GM12878 (cell line): ENCODE data around the gene NCBP2. TPM values are rescaled to one million over a fixed set of nuclear protein-coding genes. Genes with fewer than 3 reads are reported as not detected.

ENCODE experiments used
- ATAC-seq: fragments of 200-7000 bp; cut with Tn5 transposase; 3 replicates; pipeline ENCODE4 v1.9.1; 2020; ENCODE audit warnings: mild to moderate bottlenecking, moderate library complexity
- BruUV-seq: library from RNA; stranded (reverse); fragments of 400-500 nt; replicated peaks from 2 replicates; lab custom pipeline; 2021; lab: Mats Ljungman, UMichigan
- CTCF ChIA-PET: fragments of 300-600 bp; sonication (Branson Sonifier 250); formaldehyde crosslinking; extraction: SDS; loops from one replicate; lab custom pipeline; 2021; ENCODE audit warnings: inconsistent platforms; lab: Yijun Ruan, JAX
- POLR2A ChIA-PET: fragments of 350-600 bp; formaldehyde crosslinking; extraction: SDS; loops from one replicate; lab custom pipeline; 2021; ENCODE audit warnings: inconsistent platforms; lab: Charles Lee
- RAD21 ChIA-PET: fragments of 300-600 bp; sonication (Branson Sonifier 250); formaldehyde crosslinking; loops from one replicate; lab custom pipeline; 2023; ENCODE audit warnings: antibody characterized with exemption; ENCODE audit not compliant: unreplicated experiment; lab: Charles Lee
- SMC1A ChIA-PET: fragments of 300-600 bp; sonication (Branson Sonifier 250); formaldehyde crosslinking; loops from one replicate; lab custom pipeline; 2023; ENCODE audit not compliant: unreplicated experiment, uncharacterized antibody; lab: Charles Lee
- DNase-seq: peaks from one replicate; pipeline ENCODE4 v3.0.0-alpha.2; 2011; ENCODE audit warnings: low read depth, low spot score
- FAIRE-seq: peaks from 3 replicates; lab custom pipeline; 2011; peaks lifted over from hg19 to GRCh38; lab: Jason Lieb, UNC
- H2AFZ ChIP-seq: 2 replicates; pipeline ENCODE4 v1.6.0; 2011; ENCODE audit warnings: low read depth, low read length, control low read depth; ENCODE audit not compliant: control insufficient read depth
- H3K27ac ChIP-seq: 2 replicates; pipeline ENCODE4 v1.5.1; 2011; ENCODE audit warnings: control low read depth; ENCODE audit not compliant: control insufficient read depth, insufficient read depth
- H3K27me3 ChIP-seq, 2 experiments: replicated peaks in 1 of 2; 2 replicates each; pipeline versions ENCODE4 v1.6.0 to v1.6.1; 2011; ENCODE audit warnings: low read length in 1 of 2; ENCODE audit not compliant: control insufficient read depth in 2 of 2, insufficient read depth in 2 of 2
- H3K36me3 ChIP-seq, 2 experiments: 2 replicates each; pipeline ENCODE4 v1.5.1; 2011; ENCODE audit warnings: low read length in 1 of 2; ENCODE audit not compliant: control insufficient read depth in 2 of 2, insufficient read depth in 2 of 2
- H3K4me1 ChIP-seq: 2 replicates; pipeline ENCODE4 v1.6.1; 2011; ENCODE audit warnings: mild to moderate bottlenecking, low read length, moderate library complexity, mixed read lengths; ENCODE audit not compliant: control insufficient read depth, insufficient read depth
- H3K4me2 ChIP-seq: 2 replicates; pipeline ENCODE4 v1.6.0; 2011; ENCODE audit warnings: control low read depth; ENCODE audit not compliant: control insufficient read depth, insufficient read depth
- H3K4me3 ChIP-seq: fragments of 200-600 bp; sonication (generic); 2 replicates; pipeline ENCODE4 v1.5.1; 2016
- H3K79me2 ChIP-seq: 2 replicates; pipeline ENCODE4 v1.6.0; 2011; ENCODE audit warnings: low read length; ENCODE audit not compliant: control insufficient read depth, insufficient read depth
- H3K9ac ChIP-seq: 2 replicates; pipeline ENCODE4 v1.8.0; 2011; ENCODE audit warnings: low read length, control low read depth, mixed read lengths; ENCODE audit not compliant: control insufficient read depth, insufficient read depth
- H3K9me3 ChIP-seq: replicated peaks from 3 replicates; pipeline ENCODE4 v1.5.1; 2011; ENCODE audit warnings: mild to moderate bottlenecking, low read length; ENCODE audit not compliant: control insufficient read depth, insufficient read depth
- H4K20me1 ChIP-seq: 2 replicates; pipeline ENCODE4 v1.6.0; 2011; ENCODE audit not compliant: control insufficient read depth, insufficient read depth
- E2F8 ChIP-seq: fragments of 450-650 bp; IDR thresholded peaks from 2 replicates; pipeline ENCODE4 v1.6.1; 2018; ENCODE audit warnings: mild to moderate bottlenecking, low read depth, moderate library complexity; ENCODE audit not compliant: partially characterized antibody
- MEF2A ChIP-seq: IDR thresholded peaks from 2 replicates; pipeline ENCODE4 v1.6.1; 2011; ENCODE audit warnings: low read depth, mild to moderate bottlenecking, low read length, moderate library complexity; ENCODE audit not compliant: insufficient read depth
- NFYA ChIP-seq: IDR thresholded peaks from 2 replicates; pipeline ENCODE4 v1.6.1; 2011; ENCODE audit warnings: low read depth, mild to moderate bottlenecking, low read length, improper control_type of control experiment, borderline replicate concordance
- NKRF ChIP-seq: fragments of 450-650 bp; conservative IDR thresholded peaks from 2 replicates; pipeline ENCODE4 v1.6.1; 2017; ENCODE audit warnings: mild to moderate bottlenecking, moderate library complexity
- SPI1 ChIP-seq: IDR thresholded peaks from 2 replicates; pipeline ENCODE4 v1.6.1; 2011; ENCODE audit warnings: low read depth, mild to moderate bottlenecking, low read length, moderate library complexity, borderline replicate concordance; ENCODE audit not compliant: insufficient read depth
- YBX1 ChIP-seq: fragments of 450-650 bp; IDR thresholded peaks from 2 replicates; pipeline ENCODE4 v1.6.1; 2016; ENCODE audit warnings: antibody characterized with exemption
- YY1 ChIP-seq: IDR thresholded peaks from 2 replicates; pipeline ENCODE4 v1.6.1; 2011; ENCODE audit warnings: low read depth, mild to moderate bottlenecking, low read length
- ZNF592 ChIP-seq: fragments of 450-650 bp; IDR thresholded peaks from 2 replicates; pipeline ENCODE4 v1.6.1; 2017; ENCODE audit warnings: mild to moderate bottlenecking, moderate library complexity
- WGBS: methylation state at CpG from one replicate; pipeline ENCODE4 v1.1.6; 2016; ENCODE audit warnings: low lambda C conversion rate; ENCODE audit not compliant: insufficient replicate concordance, insufficient coverage; ENCODE audit errors: missing lambda C conversion rate; 5-methylcytosine and 5-hydroxymethylcytosine counted together
- in situ Hi-C: fragments of 300-500 bp; cut with MboI; formaldehyde crosslinking; loops from 9 replicates; pipeline ENCODE4 v1.14.3; 2018; ENCODE audit warnings: mixed read lengths
- intact Hi-C: fragments of 100-400 bp; cut with micrococcal nuclease; formaldehyde crosslinking; loops from one replicate; pipeline ENCODE4 v1.14.2; 2022; ENCODE audit not compliant: unreplicated experiment
- polyA plus RNA-seq, 11 experiments: library from polyadenylated mRNA; depleted of rRNA in 4 of 11; unstranded in 6 of 11; stranded (reverse) in 5 of 11; fragments of >200 nt; fragmentation: Nextera tagmentation in 4 of 11; fragmentation: Illumina TruSeq in 1 of 11; extraction: Ambion mirVana in 4 of 11; extraction: Trizol in 1 of 11; gene quantifications; 1 replicate in 1 of 11; 2 replicates in 10 of 11; pipeline versions ENCODE4 v1.2.1 to v1.2.3, GENCODE V29; 2011 to 2016; ENCODE audit warnings: inconsistent platforms in 2 of 11, missing spikeins in 2 of 11, low read depth in 1 of 11
- total RNA-seq, 4 experiments: library from RNA; depleted of rRNA in 3 of 4; stranded (reverse); fragments of >200 nt in 3 of 4; fragmentation: Illumina TruSeq in 1 of 4; extraction: Trizol in 1 of 4; gene quantifications; 2 replicates each; pipeline versions ENCODE4 v1.2.1 to v1.2.3, GENCODE V29; 2013 to 2021

Gene NCBP2
- total and polyA plus RNA-seq, 10 of the 15 experiments (the other 5 are each of a cell fraction or from before 2014, with no cell fraction given), result 59.6 to 136 (median 96.4) TPM

- CTCF ChIA-PET, result no interaction called here
- Histone ChIP-seq H3K79me2 (peaks cover 18% of the 10 kb centered on the region), H3K4me1 (no peaks in the 10 kb centered on the region), H3K27me3 (no peaks in the 10 kb centered on the region), H3K36me3 (peaks cover 0 to 3% of the 10 kb centered on the region in 2 experiments; a peak in 2 of 4 replicates), H3K9ac (no peak overlapping the region), H3K4me2 (no peak overlapping the region), H3K4me3 (no peak overlapping the region), H4K20me1 (peaks cover 2% of the 10 kb centered on the region; the same call in 1 of the 2 replicates), H3K27ac (no peak overlapping the region), H2AFZ (no peak overlapping the region), H3K9me3 (no peaks in the 10 kb centered on the region)
- POLR2A ChIA-PET, result interaction anchor here (0.7 kb wide), 1 partner anchor 47 kb away, joined by 6 read pairs; no protein-coding TSS in a partner anchor
- no peak for ATAC-seq
- no peak for DNase-seq
- BruUV-seq, result no TSS peak
- no peak for FAIRE-seq
- SMC1A ChIA-PET, result interaction anchor here (0.6 to 0.9 kb wide), 3 partner anchors 9 to 307 kb away, joined by 3 to 4 read pairs (median 3); no protein-coding TSS in a partner anchor
- WGBS, result 92% methylated on average over 10 of the region's 13 CpGs
- in situ Hi-C loops, result no loop called here
- RAD21 ChIA-PET, result interaction anchor here (0.7 kb wide), 1 partner anchor 52 kb away, joined by 3 read pairs; no protein-coding TSS in a partner anchor
- no peak for TF ChIP-seq ZNF592
- TF ChIP-seq NKRF, result no peak
- no peak for TF ChIP-seq YY1
- TF ChIP-seq MEF2A, result no peak
- no peak for TF ChIP-seq YBX1
- no peak for TF ChIP-seq NFYA
- no peak for TF ChIP-seq SPI1
- no peak for TF ChIP-seq E2F8
- intact Hi-C loops, result no loop called here
These were observed 47.6 kb downstream of the NCBP2 start for GRCh38 chr3:196894557-196895295.
